Measurements from ENCODE around the gene PLEKHN1. TPM values are rescaled to one million over a fixed set of nuclear protein-coding genes. Genes with fewer than 3 reads are reported as not detected.

PLEKHN1 gene
- total RNA-seq, 1 donor from 2014 or later = 1.3 TPM

DNA sequence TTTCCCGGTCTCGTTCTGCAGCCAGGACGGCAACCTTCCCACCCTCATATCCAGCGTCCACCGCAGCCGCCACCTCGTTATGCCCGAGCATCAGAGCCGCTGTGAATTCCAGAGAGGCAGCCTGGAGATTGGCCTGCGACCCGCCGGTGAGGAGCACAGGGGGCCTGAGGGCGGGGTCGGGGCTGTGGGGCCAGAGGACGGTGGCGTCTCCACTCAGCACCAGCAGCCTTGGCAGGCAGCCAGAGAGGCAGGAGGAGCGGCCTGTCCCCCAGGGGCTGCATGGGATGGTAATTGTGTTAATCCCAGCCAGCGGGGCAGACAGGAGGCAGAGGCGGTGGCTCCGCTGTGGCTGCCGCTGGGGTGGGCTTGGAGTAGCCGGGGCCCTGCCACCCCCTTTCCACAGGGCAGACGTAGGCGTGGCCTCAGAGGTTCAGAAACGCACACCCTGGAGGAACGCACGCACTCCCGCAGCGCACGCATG is 30.5 kb upstream of the PLEKHN1 start:
- TF ChIP-seq, protein P1, sequence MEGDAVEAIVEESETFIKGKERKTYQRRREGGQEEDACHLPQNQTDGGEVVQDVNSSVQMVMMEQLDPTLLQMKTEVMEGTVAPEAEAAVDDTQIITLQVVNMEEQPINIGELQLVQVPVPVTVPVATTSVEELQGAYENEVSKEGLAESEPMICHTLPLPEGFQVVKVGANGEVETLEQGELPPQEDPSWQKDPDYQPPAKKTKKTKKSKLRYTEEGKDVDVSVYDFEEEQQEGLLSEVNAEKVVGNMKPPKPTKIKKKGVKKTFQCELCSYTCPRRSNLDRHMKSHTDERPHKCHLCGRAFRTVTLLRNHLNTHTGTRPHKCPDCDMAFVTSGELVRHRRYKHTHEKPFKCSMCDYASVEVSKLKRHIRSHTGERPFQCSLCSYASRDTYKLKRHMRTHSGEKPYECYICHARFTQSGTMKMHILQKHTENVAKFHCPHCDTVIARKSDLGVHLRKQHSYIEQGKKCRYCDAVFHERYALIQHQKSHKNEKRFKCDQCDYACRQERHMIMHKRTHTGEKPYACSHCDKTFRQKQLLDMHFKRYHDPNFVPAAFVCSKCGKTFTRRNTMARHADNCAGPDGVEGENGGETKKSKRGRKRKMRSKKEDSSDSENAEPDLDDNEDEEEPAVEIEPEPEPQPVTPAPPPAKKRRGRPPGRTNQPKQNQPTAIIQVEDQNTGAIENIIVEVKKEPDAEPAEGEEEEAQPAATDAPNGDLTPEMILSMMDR (IDR thresholded peaks at IDR 0.05) = no peak
- no peak overlapping the region for H3K4me3 Mint-ChIP-seq
- H3K27me3 Mint-ChIP-seq = peaks cover 39% of the 10 kb centered on the region
- DNase-seq (no peak), ATAC-seq (ENCODE audit: low read depth) (no peak)
- peaks cover 3% of the 10 kb centered on the region for H3K4me1 Mint-ChIP-seq
- CTCF ChIA-PET = no interaction called here
- H3K36me3 Mint-ChIP-seq (ENCODE audit: low read depth) = no peaks in the 10 kb centered on the region
- POLR2A ChIA-PET = no interaction called here
- H3K27ac Mint-ChIP-seq = no peak overlapping the region
- H3K9me3 Mint-ChIP-seq = no peaks in the 10 kb centered on the region
- intact Hi-C loops (cut with micrococcal nuclease) = no loop called here

DNA sequence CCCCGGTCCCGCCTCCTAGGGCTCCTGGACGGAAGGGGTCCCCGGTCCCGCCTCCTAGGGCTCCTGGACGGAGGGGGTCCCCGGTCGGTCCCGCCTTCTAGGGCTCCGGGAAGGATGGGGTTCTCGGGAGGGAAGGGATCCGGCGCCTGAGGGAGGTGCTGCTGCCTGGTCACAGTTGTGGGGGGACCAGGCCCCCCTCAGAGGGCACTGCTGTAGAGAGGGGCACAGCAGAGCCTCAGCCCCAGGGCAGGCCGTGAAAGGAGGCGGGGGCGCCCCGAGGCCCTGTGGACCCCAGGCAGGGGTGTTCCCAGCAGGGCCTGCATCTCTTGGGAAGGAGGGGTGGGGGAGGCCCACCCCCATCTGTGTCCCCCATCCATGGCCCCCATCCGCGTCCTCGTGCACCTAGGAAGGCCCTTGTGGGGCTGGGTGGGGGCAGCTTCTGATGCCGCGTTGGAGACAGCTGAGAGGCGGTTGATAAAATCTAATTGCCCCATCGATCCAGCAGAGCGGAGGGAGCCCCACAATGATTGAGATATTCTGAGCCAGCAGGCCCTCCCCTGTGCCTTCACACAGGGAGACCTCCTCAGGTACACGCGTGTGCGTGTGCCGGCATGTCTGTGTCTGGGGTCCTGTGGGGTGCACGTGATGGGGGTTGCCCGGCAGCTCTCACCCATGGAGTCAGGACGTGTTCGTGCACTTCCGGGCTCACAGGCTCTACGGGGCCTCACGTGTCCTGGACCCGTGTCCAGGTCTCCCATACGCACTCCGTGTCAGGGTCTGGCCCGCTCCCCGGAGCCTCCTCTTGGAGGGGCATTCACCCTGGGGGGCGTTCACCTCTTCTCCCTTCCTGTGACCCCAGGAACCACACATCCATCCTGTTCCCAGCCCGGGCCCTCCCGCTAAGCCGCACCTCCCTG is 29.7 kb upstream of the PLEKHN1 start:
- Mint-ChIP-seq H3K4me1 (peaks cover 9% of the 10 kb centered on the region), H3K9me3 (no peaks in the 10 kb centered on the region), H3K27ac (no peak overlapping the region), H3K36me3 (ENCODE audit: low read depth) (no peaks in the 10 kb centered on the region), H3K4me3 (no peak overlapping the region), H3K27me3 (peaks cover 37% of the 10 kb centered on the region)
- TF ChIP-seq, protein P1 (IDR thresholded peaks at IDR 0.05) = no peak
- DNase-seq (no peak), ATAC-seq (ENCODE audit: low read depth) (no peak)
- ChIA-PET CTCF (no interaction called here), POLR2A (no interaction called here)
- intact Hi-C loops (cut with micrococcal nuclease) = no loop called here

DNA sequence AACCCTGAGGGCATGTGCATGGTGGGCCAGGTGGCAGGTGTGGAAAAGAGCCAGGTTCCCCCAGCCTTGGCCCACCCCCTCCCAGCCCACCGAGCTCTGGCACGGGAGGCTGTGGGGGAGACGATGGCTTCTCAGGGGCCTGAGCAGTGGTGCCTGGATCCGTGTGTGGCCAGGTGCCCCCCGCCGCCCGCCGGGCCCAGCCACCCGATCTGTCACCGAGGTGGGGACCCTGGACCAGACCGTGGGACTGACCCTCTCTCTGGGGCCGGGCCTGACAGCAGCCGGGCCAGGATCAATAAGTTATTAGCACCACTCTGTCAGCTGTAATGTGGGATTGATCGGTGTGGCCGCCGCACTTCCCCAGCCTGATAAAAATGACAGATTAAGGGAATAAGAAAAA is 28.8 kb upstream of the PLEKHN1 start:
- no peak for DNase-seq

DNA sequence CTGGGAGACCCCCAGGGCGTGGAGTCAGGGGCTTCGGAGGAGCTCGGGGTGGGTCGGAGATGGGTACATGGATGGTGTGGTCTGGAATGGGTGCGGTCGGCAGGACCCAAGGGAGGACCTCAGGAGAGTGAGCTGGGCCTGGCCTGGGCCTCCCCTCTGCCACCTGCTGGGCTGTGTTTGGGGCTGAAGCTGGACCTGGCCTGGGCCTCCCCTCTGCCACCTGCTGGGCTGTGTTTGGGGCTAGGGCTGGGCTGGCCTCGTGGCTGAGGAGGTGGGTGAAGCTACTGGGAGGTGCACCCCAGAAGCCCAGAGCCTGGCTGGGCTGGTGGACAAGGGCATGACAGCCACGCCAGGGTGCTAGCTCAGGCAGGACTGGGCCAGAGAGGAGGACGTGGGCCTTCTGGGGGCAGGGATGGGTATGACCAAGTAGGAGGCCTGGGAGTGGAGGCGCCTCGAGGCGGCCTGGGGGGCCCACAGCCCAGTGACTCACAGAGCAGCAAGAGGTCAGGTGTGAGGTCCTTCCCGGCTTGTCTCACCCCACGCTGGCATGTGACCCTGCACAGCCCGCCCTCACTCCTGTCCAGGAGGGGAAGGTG is 28.1 kb upstream of the PLEKHN1 start:
- Mint-ChIP-seq H3K9me3 (no peaks in the 10 kb centered on the region), H3K4me3 (no peak overlapping the region), H3K27me3 (peaks cover 36% of the 10 kb centered on the region), H3K4me1 (peaks cover 9% of the 10 kb centered on the region), H3K36me3 (ENCODE audit: low read depth) (no peaks in the 10 kb centered on the region), H3K27ac (no peak overlapping the region)
- intact Hi-C loops (cut with micrococcal nuclease) = no loop called here
- CTCF ChIA-PET = no interaction called here
- no peak for ATAC-seq (ENCODE audit: low read depth)
- DNase-seq = no peak
- TF ChIP-seq, protein P1 (IDR thresholded peaks at IDR 0.05) = no peak
- POLR2A ChIA-PET = no interaction called here

More for the DNA sequence above, 28.8 kb upstream of the PLEKHN1 start:
- intact Hi-C loops (cut with micrococcal nuclease) = no loop called here
- Mint-ChIP-seq H3K36me3 (ENCODE audit: low read depth) (no peaks in the 10 kb centered on the region), H3K4me1 (peaks cover 9% of the 10 kb centered on the region), H3K4me3 (no peak overlapping the region), H3K27me3 (peaks cover 36% of the 10 kb centered on the region), H3K27ac (no peak overlapping the region), H3K9me3 (no peaks in the 10 kb centered on the region)
- ChIA-PET CTCF (no interaction called here), POLR2A (no interaction called here)
- no peak for ATAC-seq (ENCODE audit: low read depth)
- TF ChIP-seq, protein P1 (IDR thresholded peaks at IDR 0.05) = no peak
